Neuronal stem cell (in vitro differentiated cells): Measurements from ENCODE around the gene DPYSL4.

Experiments
- DNase-seq: peaks from one replicate; pipeline ENCODE4 v3.0.0-alpha.2; 2013; ENCODE audit warnings: low spot score
- H2AFZ ChIP-seq: one replicate; pipeline ENCODE4 v1.6.1; 2013; ENCODE audit warnings: mild to moderate bottlenecking, low read length, inconsistent platforms
- H2AK5ac ChIP-seq: 2 replicates; pipeline ENCODE4 v1.6.1; 2013; ENCODE audit warnings: low read depth, mild to moderate bottlenecking, inconsistent platforms, low read length, moderate library complexity, mixed read lengths
- H2BK120ac ChIP-seq: 2 replicates; pipeline ENCODE4 v1.6.1; 2013; ENCODE audit warnings: low read depth, mild to moderate bottlenecking, inconsistent platforms, low read length, moderate library complexity, mixed read lengths
- H2BK12ac ChIP-seq: one replicate; pipeline ENCODE4 v1.6.1; 2013; ENCODE audit warnings: low read length, inconsistent platforms
- H2BK15ac ChIP-seq: 2 replicates; pipeline ENCODE4 v1.6.1; 2013; ENCODE audit warnings: mild to moderate bottlenecking, low read length, inconsistent platforms, mixed read lengths
- H2BK5ac ChIP-seq: one replicate; pipeline ENCODE4 v1.6.1; 2013; ENCODE audit warnings: inconsistent platforms, mild to moderate bottlenecking, low read length, moderate library complexity
- H3K14ac ChIP-seq: one replicate; pipeline ENCODE4 v1.6.1; 2013; ENCODE audit warnings: low read length, inconsistent platforms
- H3K18ac ChIP-seq: 2 replicates; pipeline ENCODE4 v1.6.1; 2013; ENCODE audit warnings: low read length, inconsistent platforms
- H3K23ac ChIP-seq: 2 replicates; pipeline ENCODE4 v1.6.1; 2013; ENCODE audit warnings: low read depth, mild to moderate bottlenecking, mixed read lengths, low read length, inconsistent platforms; ENCODE audit not compliant: poor library complexity
- H3K27ac ChIP-seq: replicated peaks from 3 replicates; pipeline ENCODE4 v1.5.1; 2013; ENCODE audit warnings: low read length, inconsistent platforms
- H3K27me3 ChIP-seq, 3 experiments: 2 replicates each; pipeline ENCODE4 v1.6.1; 2013; ENCODE audit warnings: low read length in 3 of 3, mild to moderate bottlenecking in 2 of 3, inconsistent platforms in 1 of 3, low read depth in 1 of 3, mixed read lengths in 1 of 3, moderate library complexity in 1 of 3; ENCODE audit not compliant: control insufficient read depth in 3 of 3, insufficient read depth in 3 of 3
- H3K36me3 ChIP-seq, 2 donors: replicated peaks in 1 of 2; 2 replicates each; pipeline ENCODE4 v1.6.1; 2013; ENCODE audit warnings: low read length in 2 of 2; ENCODE audit not compliant: control insufficient read depth in 2 of 2, insufficient read depth in 2 of 2
- H3K4ac ChIP-seq: 2 replicates; pipeline ENCODE4 v1.6.1; 2013; ENCODE audit warnings: inconsistent platforms, mild to moderate bottlenecking, low read length, moderate library complexity
- H3K4me1 ChIP-seq, 2 donors: 1 replicate in 1 of 2; 2 replicates in 1 of 2; pipeline ENCODE4 v1.6.1; 2013; ENCODE audit warnings: low read length in 2 of 2, low read depth in 1 of 2; ENCODE audit not compliant: control insufficient read depth in 2 of 2, insufficient read depth in 1 of 2
- H3K4me2 ChIP-seq: one replicate; pipeline ENCODE4 v1.6.1; 2013; ENCODE audit warnings: mild to moderate bottlenecking, low read length, inconsistent platforms; ENCODE audit not compliant: insufficient read depth, poor library complexity, severe bottlenecking
- H3K4me3 ChIP-seq, 2 donors: 2 replicates each; pipeline ENCODE4 v1.5.1; 2013; ENCODE audit warnings: low read length in 2 of 2, mild to moderate bottlenecking in 2 of 2, inconsistent platforms in 1 of 2, moderate library complexity in 1 of 2
- H3K79me1 ChIP-seq: one replicate; pipeline ENCODE4 v1.6.1; 2013; ENCODE audit warnings: low read depth, mild to moderate bottlenecking, inconsistent platforms, low read length, moderate library complexity
- H3K9ac ChIP-seq: one replicate; pipeline ENCODE4 v1.6.1; 2013; ENCODE audit warnings: mild to moderate bottlenecking, low read depth, low read length, inconsistent platforms; ENCODE audit not compliant: poor library complexity
- H3K9me3 ChIP-seq, 2 donors: replicated peaks in 1 of 2; 2 replicates each; pipeline versions ENCODE3 to v1.6.1; 2013; ENCODE audit warnings: low read length in 2 of 2, mild to moderate bottlenecking in 2 of 2, inconsistent platforms in 1 of 2, low read depth in 1 of 2, mixed read lengths in 1 of 2, moderate library complexity in 1 of 2; ENCODE audit not compliant: control insufficient read depth in 2 of 2, insufficient read depth in 1 of 2
- H4K8ac ChIP-seq: one replicate; pipeline ENCODE4 v1.6.1; 2013; ENCODE audit warnings: low read depth, mild to moderate bottlenecking, inconsistent platforms, low read length, moderate library complexity
- H4K91ac ChIP-seq: one replicate; pipeline ENCODE4 v1.6.1; 2013; ENCODE audit warnings: low read length, low read depth, mild to moderate bottlenecking, inconsistent platforms; ENCODE audit not compliant: poor library complexity
- WGBS, 2 donors: extraction: QIAGEN DNeasy Blood & Tissue Kit; methylation state at CpG; one replicate each; pipeline ENCODE4 v1.1.7; 2013; ENCODE audit warnings: missing lambda C conversion rate in 2 of 2, mixed read lengths in 1 of 2; ENCODE audit not compliant: insufficient read length in 2 of 2, insufficient replicate concordance in 1 of 2; ENCODE audit errors: extremely low coverage in 2 of 2; 5-methylcytosine and 5-hydroxymethylcytosine counted together

Gene DPYSL4

GRCh38 chr10:132209978-132210530 lies 23.3 kb downstream of the DPYSL4 start:
- WGBS, 2 donors: no CpG with 5 or more reads among the region's 23 CpGs
- DNase-seq: no peak

GRCh38 chr10:132210766-132211165 lies 24.0 kb downstream of the DPYSL4 start:
- H3K36me3 ChIP-seq: peaks cover 0 to 2% of the 10 kb centered on the region in 2 donors
- no peak overlapping the region for H3K18ac ChIP-seq
- WGBS, 2 donors: no CpG with 5 or more reads among the region's 14 CpGs
- no peak overlapping the region for H3K23ac ChIP-seq
- DNase-seq: no peak
- H3K9ac ChIP-seq: no peak overlapping the region
- H2BK15ac ChIP-seq: no peak overlapping the region
- H3K79me1 ChIP-seq: no peaks in the 10 kb centered on the region
- H3K27me3 ChIP-seq: no peaks in the 10 kb centered on the region
- no peak overlapping the region for H2AK5ac ChIP-seq
- H4K91ac ChIP-seq: no peak overlapping the region
- no peak overlapping the region for H4K8ac ChIP-seq
- H3K9me3 ChIP-seq: peaks cover 0 to 14% of the 10 kb centered on the region in 2 donors
- H3K4me3 ChIP-seq: no peak overlapping the region
- no peak overlapping the region for H3K14ac ChIP-seq
- H2BK5ac ChIP-seq: no peak overlapping the region
- H3K27ac ChIP-seq: no peak overlapping the region
- H2BK12ac ChIP-seq: no peak overlapping the region
- no peak overlapping the region for H2AFZ ChIP-seq
- no peaks in the 10 kb centered on the region for H3K4me1 ChIP-seq
- H3K4me2 ChIP-seq: no peak overlapping the region
- H2BK120ac ChIP-seq: no peak overlapping the region
- H3K4ac ChIP-seq: no peak overlapping the region

More at GRCh38 chr10:132209978-132210530, 23.3 kb downstream of the DPYSL4 start:
- peaks cover 2 to 6% of the 10 kb centered on the region in 2 donors for H3K36me3 ChIP-seq
- H3K27me3 ChIP-seq: no peaks in the 10 kb centered on the region
- H3K9me3 ChIP-seq: peaks cover 0 to 14% of the 10 kb centered on the region in 2 donors
- H2AK5ac ChIP-seq: no peak overlapping the region
- no peak overlapping the region for H3K18ac ChIP-seq
- no peak overlapping the region for H3K9ac ChIP-seq
- H2BK120ac ChIP-seq: no peak overlapping the region
- H2BK5ac ChIP-seq: no peak overlapping the region
- no peaks in the 10 kb centered on the region for H3K4me1 ChIP-seq
- H2BK15ac ChIP-seq: no peak overlapping the region
- no peak overlapping the region for H3K23ac ChIP-seq
- no peak overlapping the region for H3K27ac ChIP-seq
- H3K79me1 ChIP-seq: no peaks in the 10 kb centered on the region
- no peak overlapping the region for H4K8ac ChIP-seq
- H3K4me3 ChIP-seq: no peak overlapping the region
- H4K91ac ChIP-seq: no peak overlapping the region
- no peak overlapping the region for H3K4ac ChIP-seq
- H2AFZ ChIP-seq: no peak overlapping the region
- no peak overlapping the region for H3K4me2 ChIP-seq
- no peak overlapping the region for H2BK12ac ChIP-seq
- peak overlapping the region; percentile 47 for H3K14ac ChIP-seq

- Histone ChIP-seq H2AFZ (no peak overlapping the region), H3K4me1 (no peaks in the 10 kb centered on the region), H3K23ac (no peak overlapping the region), H4K8ac (no peak overlapping the region), H2BK120ac (no peak overlapping the region), H3K9me3 (peaks cover 0 to 14% of the 10 kb centered on the region in 2 donors), H3K4me3 (no peak overlapping the region), H3K4ac (no peak overlapping the region), H4K91ac (no peak overlapping the region), H3K27ac (no peak overlapping the region), H3K36me3 (no peaks in the 10 kb centered on the region), H3K79me1 (no peaks in the 10 kb centered on the region), H3K18ac (no peak overlapping the region), H3K14ac (no peak overlapping the region), H3K27me3 (no peaks in the 10 kb centered on the region), H2AK5ac (peak overlapping the region; percentile 42), H2BK5ac (no peak overlapping the region), H3K9ac (no peak overlapping the region), H3K4me2 (no peak overlapping the region), H2BK15ac (no peak overlapping the region), H2BK12ac (no peak overlapping the region)
- WGBS, 2 donors: no CpG with 5 or more reads among the region's 14 CpGs
- no peak for DNase-seq
Measured at GRCh38 chr10:132211246-132211645, 24.5 kb downstream of the DPYSL4 start.

GRCh38 chr10:132212816-132213215 lies 26.1 kb downstream of the DPYSL4 start:
- H3K4me1 ChIP-seq: no peaks in the 10 kb centered on the region
- H3K27me3 ChIP-seq: no peaks in the 10 kb centered on the region

More at GRCh38 chr10:132212816-132213215, 26.1 kb downstream of the DPYSL4 start:
- Histone ChIP-seq H3K9ac (no peak overlapping the region), H3K4me2 (no peak overlapping the region), H2BK12ac (no peak overlapping the region), H3K14ac (no peak overlapping the region), H3K27ac (no peak overlapping the region), H3K36me3 (no peaks in the 10 kb centered on the region), H3K9me3 (peaks cover 2 to 17% of the 10 kb centered on the region in 2 donors), H3K79me1 (no peaks in the 10 kb centered on the region), H2AFZ (no peak overlapping the region), H3K4me3 (peak overlapping the region in 1 of 2 donors; percentile 20), H2BK5ac (no peak overlapping the region), H2BK120ac (no peak overlapping the region), H2BK15ac (no peak overlapping the region), H4K91ac (no peak overlapping the region), H3K23ac (no peak overlapping the region), H4K8ac (no peak overlapping the region), H2AK5ac (no peak overlapping the region), H3K4ac (no peak overlapping the region), H3K18ac (no peak overlapping the region)
- WGBS, 2 donors: no CpG with 5 or more reads among the region's 9 CpGs
- DNase-seq: no peak
